K562 (cell line): ENCODE data around the gene SEPTIN1. TPM values are rescaled to one million over a fixed set of nuclear protein-coding genes. Genes with fewer than 3 reads are reported as not detected.

Source experiments
- ATAC-seq: fragments of 200-7000 bp; cut with Tn5 transposase; 3 replicates; pipeline ENCODE4 v1.9.1; 2020; ENCODE audit warnings: moderate library complexity
- BruUV-seq: library from RNA; stranded (reverse); fragments of 400-500 nt; replicated peaks from 2 replicates; lab custom pipeline; 2021; lab: Mats Ljungman, UMichigan
- CTCF ChIA-PET: fragments of 300-600 bp; formaldehyde crosslinking; extraction: SDS; loops from one replicate; lab custom pipeline; 2021; ENCODE audit warnings: low intra/inter-chr PET ratio; lab: Yijun Ruan, JAX
- POLR2A ChIA-PET: fragments of 300-600, 350-650 bp; sonication (Branson Sonifier 250); formaldehyde crosslinking; extraction: SDS; loops from one replicate; lab custom pipeline; 2021; ENCODE audit warnings: antibody characterized with exemption, inconsistent platforms; lab: Yijun Ruan, JAX
- DNase-seq, 4 experiments: peaks; one replicate each; pipeline versions ENCODE4 v3.0.0 to v3.0.0-alpha.2; 2011 to 2018; ENCODE audit warnings: low spot score in 3 of 4, mixed read lengths in 3 of 4; ENCODE audit errors: extremely low read depth in 1 of 4
- FAIRE-seq: peaks from 2 replicates; lab custom pipeline; 2011; peaks lifted over from hg19 to GRCh38; lab: Jason Lieb, UNC
- H2AFZ ChIP-seq: 2 replicates; pipeline ENCODE4 v1.6.0; 2011; ENCODE audit warnings: low read depth, low read length, control low read depth, inconsistent platforms
- H3K27ac ChIP-seq: fragments of 200-600 bp; 3 replicates; pipeline ENCODE4 v1.8.0; 2011; ENCODE audit warnings: low read depth, mild to moderate bottlenecking, control low read depth, inconsistent platforms, low read length, moderate library complexity, mixed read lengths; ENCODE audit errors: extremely low read depth
- H3K27me3 ChIP-seq, 2 experiments: fragments of 300-600 bp in 1 of 2; 2 replicates in 1 of 2; 3 replicates in 1 of 2; pipeline versions ENCODE4 v1.6.0 to v1.8.0; 2011; ENCODE audit warnings: inconsistent platforms in 2 of 2, low read length in 2 of 2, mild to moderate bottlenecking in 1 of 2, mixed read lengths in 1 of 2, moderate library complexity in 1 of 2; ENCODE audit not compliant: control insufficient read depth in 2 of 2, insufficient read depth in 2 of 2
- H3K36me3 ChIP-seq: fragments of 300-600 bp; 3 replicates; pipeline ENCODE4 v1.8.0; 2011; ENCODE audit warnings: mild to moderate bottlenecking, low read length, inconsistent platforms; ENCODE audit not compliant: control insufficient read depth, insufficient read depth
- H3K4me1 ChIP-seq, 2 experiments: fragments of 200-600 bp in 1 of 2; replicated peaks in 1 of 2; 2 replicates in 1 of 2; 3 replicates in 1 of 2; pipeline versions ENCODE4 v1.5.1 to v1.8.0; 2011; ENCODE audit warnings: inconsistent platforms in 2 of 2, low read length in 2 of 2, mild to moderate bottlenecking in 1 of 2, mixed read lengths in 1 of 2, moderate library complexity in 1 of 2; ENCODE audit not compliant: control insufficient read depth in 2 of 2, insufficient read depth in 2 of 2
- H3K4me2 ChIP-seq: 2 replicates; pipeline ENCODE4 v1.6.1; 2011; ENCODE audit warnings: low read length, control low read depth, inconsistent platforms, mixed read lengths; ENCODE audit not compliant: insufficient read depth
- H3K4me3 ChIP-seq: fragments of 200-600 bp; sonication (generic), shearing (Covaris generic); 2 replicates; pipeline ENCODE4 v1.5.1; 2016; ENCODE audit warnings: control low read depth, inconsistent platforms
- H3K79me2 ChIP-seq: fragments of 200-600 bp; 3 replicates; pipeline ENCODE4 v1.8.0; 2011; ENCODE audit warnings: low read length, inconsistent platforms; ENCODE audit not compliant: control insufficient read depth, insufficient read depth
- H3K9ac ChIP-seq, 2 experiments: 2 replicates each; pipeline versions ENCODE4 v1.6.0 to v1.6.1; 2011; ENCODE audit warnings: low read depth in 2 of 2, low read length in 2 of 2, control low read depth in 1 of 2, inconsistent platforms in 1 of 2, mild to moderate bottlenecking in 1 of 2, mixed read lengths in 1 of 2; ENCODE audit not compliant: insufficient read depth in 1 of 2
- H3K9me1 ChIP-seq: one replicate; pipeline ENCODE4 v1.6.0; 2011; ENCODE audit warnings: inconsistent platforms, mild to moderate bottlenecking, low read length, moderate library complexity; ENCODE audit not compliant: control insufficient read depth, insufficient read depth
- H3K9me3 ChIP-seq: replicated peaks from 2 replicates; pipeline ENCODE4 v1.5.1; 2011; ENCODE audit warnings: low read depth, low read length, inconsistent platforms; ENCODE audit not compliant: control insufficient read depth, insufficient read depth
- H4K20me1 ChIP-seq: replicated peaks from 2 replicates; pipeline ENCODE4 v1.6.1; 2011; ENCODE audit warnings: low read length, inconsistent platforms, mixed read lengths; ENCODE audit not compliant: control insufficient read depth, insufficient read depth
- BDP1 ChIP-seq: IDR thresholded peaks from 3 replicates; pipeline ENCODE4 v1.6.1; 2011; ENCODE audit not compliant: insufficient read length, insufficient read depth
- HCFC1 ChIP-seq: IDR thresholded peaks from 2 replicates; pipeline ENCODE4 v1.6.1; 2012; ENCODE audit warnings: low read depth, low read length, improper control_type of control experiment
- JUND ChIP-seq, 2 experiments: IDR thresholded peaks; 2 replicates in 1 of 2; 3 replicates in 1 of 2; pipeline ENCODE4 v1.6.1; 2011; ENCODE audit warnings: borderline replicate concordance in 2 of 2, low read depth in 2 of 2, low read length in 2 of 2, improper control_type of control experiment in 1 of 2, missing biosample characterization in 1 of 2, missing genetic modification characterization in 1 of 2, missing genetic modification reagents in 1 of 2
- KLF13 ChIP-seq: fragments of 450-650 bp; IDR thresholded peaks from 2 replicates; pipeline ENCODE4 v1.6.1; 2016; ENCODE audit warnings: missing genetic modification characterization, low read depth, mild to moderate bottlenecking, missing compliant biosample characterization, moderate library complexity, borderline replicate concordance
- MAZ ChIP-seq, 2 experiments: fragments of 450-650 bp in 1 of 2; sonication (generic) in 1 of 2; formaldehyde crosslinking; IDR thresholded peaks in 1 of 2; conservative IDR thresholded peaks in 1 of 2; 2 replicates each; pipeline versions ENCODE4 v1.4.0 to v1.5.0; 2020; ENCODE audit warnings: mild to moderate bottlenecking in 1 of 2, missing genetic modification reagents in 1 of 2
- MBD2 ChIP-seq: sonication (generic); IDR thresholded peaks from 2 replicates; pipeline ENCODE4 v1.6.1; 2016; ENCODE audit warnings: low read depth, borderline replicate concordance
- SP1 ChIP-seq: sonication (generic); formaldehyde crosslinking; IDR thresholded peaks from 2 replicates; pipeline ENCODE4 v1.8.1; 2022; ENCODE audit warnings: mild to moderate bottlenecking, missing genetic modification reagents
- ZNF778 ChIP-seq: fragments of 450-650 bp; formaldehyde crosslinking; IDR thresholded peaks from 2 replicates; pipeline ENCODE4 v1.4.0; 2020; ENCODE audit warnings: mild to moderate bottlenecking, moderate library complexity
- WGBS: fragments of 100-300 bp; shearing (Covaris generic); methylation state at CpG from one replicate; pipeline ENCODE4 v1.1.6; 2016; ENCODE audit warnings: low coverage, mixed read lengths; ENCODE audit not compliant: insufficient coverage; ENCODE audit errors: missing lambda C conversion rate; 5-methylcytosine and 5-hydroxymethylcytosine counted together
- in situ Hi-C: fragments of 300-500 bp; cut with MboI; formaldehyde crosslinking; loops from 4 replicates; pipeline ENCODE4 v1.15.0; 2018; ENCODE audit warnings: inconsistent platforms, mixed read lengths
- intact Hi-C: fragments of 100-400 bp; cut with micrococcal nuclease; formaldehyde crosslinking; loops from 2 replicates; pipeline ENCODE4 v1.14.2; 2022
- polyA plus RNA-seq, 8 experiments: library from polyadenylated mRNA; depleted of rRNA in 4 of 8; stranded (reverse) in 5 of 8; unstranded in 3 of 8; fragments of >200 nt; fragmentation: Nextera tagmentation in 2 of 8; fragmentation: Illumina TruSeq in 1 of 8; extraction: Ambion mirVana in 2 of 8; extraction: Trizol in 1 of 8; gene quantifications; 2 replicates each; pipeline versions ENCODE4 v1.2.1 to v1.2.3, GENCODE V29; 2011 to 2014; ENCODE audit warnings: inconsistent platforms in 1 of 8, missing spikeins in 1 of 8
- total RNA-seq, 7 experiments: library from RNA; depleted of rRNA in 6 of 7; stranded (reverse); fragments of >200 nt in 6 of 7; fragmentation: Illumina TruSeq in 2 of 7; extraction: Trizol in 2 of 7; gene quantifications; 2 replicates each; pipeline versions ENCODE4 v1.2.1 to v1.2.3, GENCODE V29; 2011 to 2021; ENCODE audit warnings: low replicate concordance in 1 of 7
- TF ChIP-seq, protein P1 (sequence below): sonication (generic); formaldehyde crosslinking; IDR thresholded peaks from 2 replicates; pipeline ENCODE4 v1.9.0; 2022; ENCODE audit warnings: mild to moderate bottlenecking, missing genetic modification reagents
- TF ChIP-seq, protein P2 (sequence below): sonication (generic); formaldehyde crosslinking; IDR thresholded peaks from 2 replicates; pipeline ENCODE4 v1.8.0; 2022; ENCODE audit warnings: mild to moderate bottlenecking, missing genetic modification reagents
- TF ChIP-seq, protein P3 (sequence below): sonication (generic); formaldehyde crosslinking; IDR thresholded peaks from 2 replicates; pipeline ENCODE4 v1.8.0; 2022; ENCODE audit warnings: mild to moderate bottlenecking, missing genetic modification reagents
- TF ChIP-seq, protein P4 (sequence below): fragments of 200-800 bp; sonication (Bioruptor generic); IDR thresholded peaks from 2 replicates; pipeline ENCODE4 v1.6.1; 2017; ENCODE audit warnings: missing genetic modification characterization, missing compliant biosample characterization

SEPTIN1 gene
- total and polyA plus RNA-seq, 9 of the 15 experiments (the other 6 are each of a cell fraction or from before 2014, with no cell fraction given): 0.23 to 5.6 (median 1.7) TPM; not detected in 1

DNA sequence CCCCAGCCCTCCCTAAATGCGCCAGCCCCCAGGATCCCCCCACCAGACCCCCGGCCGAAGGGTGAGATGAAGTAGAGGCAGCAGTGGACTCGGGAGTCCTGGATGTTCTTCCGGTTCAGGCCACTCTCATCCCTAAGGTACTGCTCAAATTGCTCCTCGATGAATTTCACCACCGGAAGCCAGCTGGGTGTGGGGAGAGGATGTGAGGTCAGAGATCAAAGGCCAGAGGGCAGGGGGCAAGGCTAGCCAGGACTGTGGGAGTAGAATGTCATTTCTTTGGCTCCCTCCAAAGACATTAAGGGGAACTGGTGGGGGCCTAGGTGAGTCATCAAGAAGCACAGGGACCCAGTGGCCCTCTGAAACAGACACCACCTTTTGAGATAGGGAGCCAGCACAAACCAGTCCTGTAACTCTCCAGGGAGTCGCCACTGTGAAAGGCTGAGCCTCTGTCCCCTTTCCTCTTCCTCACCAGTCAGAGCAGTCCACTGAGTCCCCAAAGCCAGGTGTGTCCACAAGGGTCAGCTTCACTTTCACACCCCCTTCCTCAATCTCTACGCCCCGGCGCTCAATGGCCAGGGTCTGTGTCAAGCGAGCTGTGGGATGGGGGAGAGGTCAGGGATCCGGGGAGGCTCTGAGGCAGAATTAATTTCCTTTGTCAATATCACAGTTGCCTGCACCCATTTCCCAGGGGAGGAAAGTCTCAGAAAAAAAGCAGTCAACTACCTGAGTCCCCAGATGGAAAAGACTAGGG, 895 bp downstream of the SEPTIN1 start:
- POLR2A ChIA-PET: interaction anchor here (0.7 to 1.4 kb wide), 7 partner anchors 8 to 26 kb away, joined by 3 to 4 read pairs (median 3); partner anchors contain the start of gene ZNF771
- FAIRE-seq (peak; percentile 100), DNase-seq (peak; percentile 79 to 96 (median 83)), ATAC-seq (peak; percentile 63)
- Histone ChIP-seq H3K79me2 (peaks cover 16% of the 10 kb centered on the region), H3K9me3 (no peaks in the 10 kb centered on the region), H3K4me2 (peak overlapping the region; percentile 60), H3K4me3 (no peak overlapping the region), H3K27ac (peak overlapping the region; percentile 91), H3K9me1 (no peaks in the 10 kb centered on the region), H2AFZ (peak overlapping the region; percentile 72), H3K27me3 (no peaks in the 10 kb centered on the region), H3K4me1 (peaks cover 42 to 58% of the 10 kb centered on the region in 2 experiments), H3K36me3 (peaks cover 7% of the 10 kb centered on the region; the same call in 1 of the 3 replicates), H3K9ac (peak overlapping the region; percentile 75 to 87), H4K20me1 (no peaks in the 10 kb centered on the region)
- BruUV-seq: no TSS peak
- intact Hi-C loops: loop anchor here (2.0 kb wide), 1 partner anchor 13 kb away; the partner anchor contains the start of gene ZNF48
- in situ Hi-C loops: no loop called here
- CTCF ChIA-PET: no interaction called here
- WGBS: 15% methylated on average over 10 of the region's 13 CpGs
- TF ChIP-seq MBD2: 0 out of 2 replicates have a peak, but pooled peaks have one; percentile 44
- no peak for TF ChIP-seq BDP1
- TF ChIP-seq, protein P1, sequence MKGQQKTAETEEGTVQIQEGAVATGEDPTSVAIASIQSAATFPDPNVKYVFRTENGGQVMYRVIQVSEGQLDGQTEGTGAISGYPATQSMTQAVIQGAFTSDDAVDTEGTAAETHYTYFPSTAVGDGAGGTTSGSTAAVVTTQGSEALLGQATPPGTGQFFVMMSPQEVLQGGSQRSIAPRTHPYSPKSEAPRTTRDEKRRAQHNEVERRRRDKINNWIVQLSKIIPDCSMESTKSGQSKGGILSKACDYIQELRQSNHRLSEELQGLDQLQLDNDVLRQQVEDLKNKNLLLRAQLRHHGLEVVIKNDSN: no peak
- TF ChIP-seq, protein P2, sequence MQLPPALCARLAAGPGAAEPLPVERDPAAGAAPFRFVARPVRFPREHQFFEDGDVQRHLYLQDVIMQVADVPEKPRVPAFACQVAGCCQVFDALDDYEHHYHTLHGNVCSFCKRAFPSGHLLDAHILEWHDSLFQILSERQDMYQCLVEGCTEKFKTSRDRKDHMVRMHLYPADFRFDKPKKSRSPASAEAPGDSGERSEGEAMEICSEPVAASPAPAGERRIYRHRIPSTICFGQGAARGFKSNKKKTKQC (CRISPR knock-in tag): no peak
- TF ChIP-seq HCFC1: peak; percentile 61
- TF ChIP-seq JUND (IDR thresholded peaks at IDR 0.05; ENCODE audit: borderline replicate concordance, low read depth, low read length): peak; percentile 97
- TF ChIP-seq JUND (tag; IDR thresholded peaks at IDR 0.05; ENCODE audit: borderline replicate concordance, low read depth, low read length): peak; percentile 93; the same call in 2 of the 3 replicates
- TF ChIP-seq KLF13 (tag): no peak
- TF ChIP-seq ZNF778 (CRISPR knock-in tag): no peak
- TF ChIP-seq, protein P3, sequence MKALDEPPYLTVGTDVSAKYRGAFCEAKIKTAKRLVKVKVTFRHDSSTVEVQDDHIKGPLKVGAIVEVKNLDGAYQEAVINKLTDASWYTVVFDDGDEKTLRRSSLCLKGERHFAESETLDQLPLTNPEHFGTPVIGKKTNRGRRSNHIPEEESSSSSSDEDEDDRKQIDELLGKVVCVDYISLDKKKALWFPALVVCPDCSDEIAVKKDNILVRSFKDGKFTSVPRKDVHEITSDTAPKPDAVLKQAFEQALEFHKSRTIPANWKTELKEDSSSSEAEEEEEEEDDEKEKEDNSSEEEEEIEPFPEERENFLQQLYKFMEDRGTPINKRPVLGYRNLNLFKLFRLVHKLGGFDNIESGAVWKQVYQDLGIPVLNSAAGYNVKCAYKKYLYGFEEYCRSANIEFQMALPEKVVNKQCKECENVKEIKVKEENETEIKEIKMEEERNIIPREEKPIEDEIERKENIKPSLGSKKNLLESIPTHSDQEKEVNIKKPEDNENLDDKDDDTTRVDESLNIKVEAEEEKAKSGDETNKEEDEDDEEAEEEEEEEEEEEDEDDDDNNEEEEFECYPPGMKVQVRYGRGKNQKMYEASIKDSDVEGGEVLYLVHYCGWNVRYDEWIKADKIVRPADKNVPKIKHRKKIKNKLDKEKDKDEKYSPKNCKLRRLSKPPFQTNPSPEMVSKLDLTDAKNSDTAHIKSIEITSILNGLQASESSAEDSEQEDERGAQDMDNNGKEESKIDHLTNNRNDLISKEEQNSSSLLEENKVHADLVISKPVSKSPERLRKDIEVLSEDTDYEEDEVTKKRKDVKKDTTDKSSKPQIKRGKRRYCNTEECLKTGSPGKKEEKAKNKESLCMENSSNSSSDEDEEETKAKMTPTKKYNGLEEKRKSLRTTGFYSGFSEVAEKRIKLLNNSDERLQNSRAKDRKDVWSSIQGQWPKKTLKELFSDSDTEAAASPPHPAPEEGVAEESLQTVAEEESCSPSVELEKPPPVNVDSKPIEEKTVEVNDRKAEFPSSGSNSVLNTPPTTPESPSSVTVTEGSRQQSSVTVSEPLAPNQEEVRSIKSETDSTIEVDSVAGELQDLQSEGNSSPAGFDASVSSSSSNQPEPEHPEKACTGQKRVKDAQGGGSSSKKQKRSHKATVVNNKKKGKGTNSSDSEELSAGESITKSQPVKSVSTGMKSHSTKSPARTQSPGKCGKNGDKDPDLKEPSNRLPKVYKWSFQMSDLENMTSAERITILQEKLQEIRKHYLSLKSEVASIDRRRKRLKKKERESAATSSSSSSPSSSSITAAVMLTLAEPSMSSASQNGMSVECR (CRISPR knock-in tag): no peak
- peak; percentile 60 to 78; a peak in 2 of 4 replicates for TF ChIP-seq MAZ (CRISPR knock-in tag; conservative IDR thresholded peaks at IDR 0.05 in 1 of 2, IDR thresholded peaks at IDR 0.05 in 1 of 2)
- TF ChIP-seq, protein P4, sequence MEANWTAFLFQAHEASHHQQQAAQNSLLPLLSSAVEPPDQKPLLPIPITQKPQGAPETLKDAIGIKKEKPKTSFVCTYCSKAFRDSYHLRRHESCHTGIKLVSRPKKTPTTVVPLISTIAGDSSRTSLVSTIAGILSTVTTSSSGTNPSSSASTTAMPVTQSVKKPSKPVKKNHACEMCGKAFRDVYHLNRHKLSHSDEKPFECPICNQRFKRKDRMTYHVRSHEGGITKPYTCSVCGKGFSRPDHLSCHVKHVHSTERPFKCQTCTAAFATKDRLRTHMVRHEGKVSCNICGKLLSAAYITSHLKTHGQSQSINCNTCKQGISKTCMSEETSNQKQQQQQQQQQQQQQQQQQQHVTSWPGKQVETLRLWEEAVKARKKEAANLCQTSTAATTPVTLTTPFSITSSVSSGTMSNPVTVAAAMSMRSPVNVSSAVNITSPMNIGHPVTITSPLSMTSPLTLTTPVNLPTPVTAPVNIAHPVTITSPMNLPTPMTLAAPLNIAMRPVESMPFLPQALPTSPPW (CRISPR knock-in tag): peak; percentile 75
- no peak for TF ChIP-seq SP1
